Endodermal cell (in vitro differentiated cells): ENCODE measurements around the gene FAM210A. TPM values are rescaled to one million over a fixed set of nuclear protein-coding genes. Genes with fewer than 3 reads are reported as not detected.
"Not testable (repeated sequence)": the region's sequence is repeated elsewhere in the genome, so short reads cannot be mapped to it uniquely, and the experiment has no call there.

Experiments used
- DNase-seq: peaks from one replicate; pipeline ENCODE4 v3.0.0-alpha.2; 2017
- H3K27ac ChIP-seq: 2 replicates; pipeline ENCODE4 v1.5.1; 2013; ENCODE audit warnings: mild to moderate bottlenecking, low read depth, low read length, moderate library complexity
- H3K27me3 ChIP-seq: 2 replicates; pipeline ENCODE4 v1.6.1; 2013; ENCODE audit warnings: mild to moderate bottlenecking, low read length, moderate library complexity; ENCODE audit not compliant: insufficient read depth, control insufficient read depth, poor library complexity, severe bottlenecking
- H3K36me3 ChIP-seq: 2 replicates; pipeline ENCODE4 v1.7.0; 2013; ENCODE audit warnings: mild to moderate bottlenecking, low read length, moderate library complexity; ENCODE audit not compliant: control insufficient read depth, insufficient read depth
- H3K4me1 ChIP-seq: one replicate; pipeline ENCODE4 v1.7.0; 2013; ENCODE audit warnings: low read length; ENCODE audit not compliant: control insufficient read depth, insufficient read depth
- H3K4me3 ChIP-seq: 2 replicates; pipeline ENCODE4 v1.5.1; 2013; ENCODE audit warnings: mild to moderate bottlenecking, low read length, moderate library complexity
- H3K9ac ChIP-seq: 2 replicates; pipeline ENCODE4 v1.6.1; 2013; ENCODE audit warnings: mild to moderate bottlenecking, low read length, moderate library complexity; ENCODE audit not compliant: poor library complexity, severe bottlenecking; ENCODE audit errors: extremely low read depth
- H3K9me3 ChIP-seq: 2 replicates; pipeline ENCODE4 v1.6.1; 2013; ENCODE audit warnings: mild to moderate bottlenecking, low read length, moderate library complexity; ENCODE audit not compliant: control insufficient read depth
- H3K27ac Mint-ChIP-seq: 2 replicates; pipeline ENCODE4 v1.8.0; 2020; ENCODE audit warnings: mixed read lengths
- H3K27me3 Mint-ChIP-seq: 2 replicates; pipeline ENCODE4 v1.8.0; 2021; ENCODE audit warnings: mild to moderate bottlenecking, mixed read lengths; ENCODE audit not compliant: insufficient read depth
- H3K36me3 Mint-ChIP-seq: 2 replicates; pipeline ENCODE4 v1.8.0; 2020; ENCODE audit warnings: low read depth, mixed read lengths
- H3K4me1 Mint-ChIP-seq: 2 replicates; pipeline ENCODE4 v1.8.0; 2020; ENCODE audit warnings: mixed read lengths
- H3K4me3 Mint-ChIP-seq: 2 replicates; pipeline ENCODE4 v1.8.0; 2020; ENCODE audit warnings: mild to moderate bottlenecking, moderate library complexity, mixed read lengths
- H3K9me3 Mint-ChIP-seq: 2 replicates; pipeline ENCODE4 v1.8.0; 2020; ENCODE audit warnings: mild to moderate bottlenecking, mixed read lengths
- WGBS, 2 experiments: methylation state at CpG; one replicate each; pipeline versions ENCODE4 v1.1.5 to v1.1.7; 2013; ENCODE audit warnings: missing lambda C conversion rate in 2 of 2, mixed read lengths in 1 of 2; ENCODE audit not compliant: insufficient coverage in 1 of 2, insufficient read length in 1 of 2; 5-methylcytosine and 5-hydroxymethylcytosine counted together
- total RNA-seq, 2 donors: library from RNA; stranded (reverse); fragmentation: NEBNext Ultra II Directional in 1 of 2; extraction: Animal tissue kit (Norgen Biotek cat#: 25700) in 1 of 2; gene quantifications; 2 replicates in 1 of 2; 3 replicates in 1 of 2; pipeline ENCODE4 v1.2.1, GENCODE V29; 2021
- TF ChIP-seq, protein P1 (sequence below): fragments of 200-600 bp; sonication (generic); conservative IDR thresholded peaks from 2 replicates; pipeline ENCODE4 v1.5.0; 2021; ENCODE audit warnings: antibody characterized with exemption, mild to moderate bottlenecking

The FAM210A gene
- total RNA-seq, 2 donors from 2014 or later: 23.2 to 27.0 TPM

DNA sequence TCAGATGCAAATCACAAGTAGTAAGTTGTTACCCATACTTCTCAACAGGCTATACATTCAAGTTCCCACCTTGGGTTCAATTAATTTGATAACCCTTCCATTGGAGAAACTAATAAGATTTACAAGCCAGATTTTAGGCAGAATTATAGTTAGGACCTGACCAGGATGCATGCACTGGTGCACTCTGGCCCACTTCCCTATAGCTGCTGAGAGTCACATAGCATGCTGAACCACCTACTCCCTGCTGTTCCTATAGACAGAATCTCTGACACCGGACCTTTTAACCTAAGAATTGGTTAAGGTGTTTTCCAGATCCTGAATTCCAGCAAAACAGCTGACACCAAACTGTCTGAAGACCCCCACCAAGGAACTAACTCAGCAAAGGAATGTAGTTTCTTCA lies 26.2 kb downstream of the FAM210A start:
- H3K4me1 ChIP-seq: no peaks in the 10 kb centered on the region
- H3K4me3 ChIP-seq: peak overlapping the region; percentile 64
- no peak overlapping the region for H3K4me3 Mint-ChIP-seq
- peaks cover 66% of the 10 kb centered on the region for H3K36me3 Mint-ChIP-seq
- no peak overlapping the region for H3K9ac ChIP-seq
- H3K4me1 Mint-ChIP-seq: no peaks in the 10 kb centered on the region
- TF ChIP-seq, protein P1, sequence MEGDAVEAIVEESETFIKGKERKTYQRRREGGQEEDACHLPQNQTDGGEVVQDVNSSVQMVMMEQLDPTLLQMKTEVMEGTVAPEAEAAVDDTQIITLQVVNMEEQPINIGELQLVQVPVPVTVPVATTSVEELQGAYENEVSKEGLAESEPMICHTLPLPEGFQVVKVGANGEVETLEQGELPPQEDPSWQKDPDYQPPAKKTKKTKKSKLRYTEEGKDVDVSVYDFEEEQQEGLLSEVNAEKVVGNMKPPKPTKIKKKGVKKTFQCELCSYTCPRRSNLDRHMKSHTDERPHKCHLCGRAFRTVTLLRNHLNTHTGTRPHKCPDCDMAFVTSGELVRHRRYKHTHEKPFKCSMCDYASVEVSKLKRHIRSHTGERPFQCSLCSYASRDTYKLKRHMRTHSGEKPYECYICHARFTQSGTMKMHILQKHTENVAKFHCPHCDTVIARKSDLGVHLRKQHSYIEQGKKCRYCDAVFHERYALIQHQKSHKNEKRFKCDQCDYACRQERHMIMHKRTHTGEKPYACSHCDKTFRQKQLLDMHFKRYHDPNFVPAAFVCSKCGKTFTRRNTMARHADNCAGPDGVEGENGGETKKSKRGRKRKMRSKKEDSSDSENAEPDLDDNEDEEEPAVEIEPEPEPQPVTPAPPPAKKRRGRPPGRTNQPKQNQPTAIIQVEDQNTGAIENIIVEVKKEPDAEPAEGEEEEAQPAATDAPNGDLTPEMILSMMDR: no peak
- no peaks in the 10 kb centered on the region for H3K27me3 Mint-ChIP-seq
- DNase-seq: no peak
- 100% methylated on average over 1 of the region's 1 CpG; no CpG with 5 or more reads in 1 of the 2 experiments for WGBS, 2 experiments
- peaks cover 17% of the 10 kb centered on the region for H3K36me3 ChIP-seq
- no peaks in the 10 kb centered on the region for H3K27me3 ChIP-seq
- H3K27ac ChIP-seq: no peak overlapping the region
- H3K27ac Mint-ChIP-seq: no peak overlapping the region
- H3K9me3 ChIP-seq: peaks cover 89% of the 10 kb centered on the region
- peaks cover 84% of the 10 kb centered on the region for H3K9me3 Mint-ChIP-seq

DNA sequence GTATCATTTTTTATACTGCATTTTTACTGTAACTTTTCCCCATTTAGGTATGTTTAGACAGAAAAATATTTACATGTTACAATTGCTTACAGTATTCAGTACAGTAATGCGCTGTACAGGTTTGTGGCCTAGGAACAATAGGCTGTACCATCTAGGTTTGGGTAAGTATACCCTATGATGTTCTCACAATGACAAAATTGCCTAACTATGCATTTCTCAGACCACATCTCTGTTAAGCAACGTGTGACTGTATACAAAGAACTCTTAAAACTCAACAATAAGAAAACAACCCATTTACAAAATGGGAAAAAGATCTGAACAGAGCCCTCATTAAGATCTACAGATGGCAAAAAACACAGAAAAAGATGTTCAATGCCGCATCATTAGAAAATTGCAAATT lies 29.4 kb downstream of the FAM210A start:
- Histone ChIP-seq H3K9ac (no peak overlapping the region), H3K36me3 (peaks cover 13% of the 10 kb centered on the region), H3K9me3 (peaks cover 57% of the 10 kb centered on the region), H3K4me1 (no peaks in the 10 kb centered on the region), H3K27me3 (no peaks in the 10 kb centered on the region), H3K27ac (no peak overlapping the region), H3K4me3 (peak overlapping the region; percentile 49)
- Mint-ChIP-seq H3K27me3 (no peaks in the 10 kb centered on the region), H3K4me1 (no peaks in the 10 kb centered on the region), H3K4me3 (no peak overlapping the region), H3K36me3 (peaks cover 62% of the 10 kb centered on the region), H3K27ac (no peak overlapping the region), H3K9me3 (peaks cover 87% of the 10 kb centered on the region)
- TF ChIP-seq, protein P1: no peak
- WGBS, 2 experiments: 96% methylated on average over 3 of the region's 3 CpGs; no CpG with 5 or more reads in 1 of the 2 experiments
- no peak for DNase-seq

DNA sequence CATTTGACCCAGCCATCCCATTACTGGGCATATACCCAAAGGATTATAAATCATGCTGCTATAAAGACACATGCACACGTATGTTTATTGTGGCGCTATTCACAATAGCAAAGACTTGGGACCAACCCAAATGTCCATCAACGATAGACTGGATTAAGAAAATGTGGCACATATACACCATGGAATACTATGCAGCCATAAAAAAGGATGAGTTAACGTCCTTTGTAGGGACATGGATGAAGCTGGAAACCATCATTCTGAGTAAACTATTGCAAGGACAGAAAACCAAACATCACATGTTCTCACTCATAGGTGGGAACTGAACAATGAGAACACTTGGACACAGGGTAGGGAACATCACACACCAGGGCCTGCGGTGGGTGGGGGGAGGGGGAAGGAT lies 31.0 kb downstream of the FAM210A start:
- not testable (repeated sequence) for H3K36me3 ChIP-seq, H3K27ac ChIP-seq, DNase-seq, H3K4me3 Mint-ChIP-seq, H3K9ac ChIP-seq, H3K27me3 Mint-ChIP-seq, H3K27me3 ChIP-seq, H3K4me1 ChIP-seq, H3K4me1 Mint-ChIP-seq, H3K27ac Mint-ChIP-seq, H3K4me3 ChIP-seq
- 92% methylated on average over 4 of the region's 5 CpGs; no CpG with 5 or more reads in 1 of the 2 experiments for WGBS, 2 experiments
- peaks cover 41% of the 10 kb centered on the region for H3K9me3 ChIP-seq
- Mint-ChIP-seq H3K36me3 (peaks cover 60% of the 10 kb centered on the region), H3K9me3 (peaks cover 86% of the 10 kb centered on the region)

DNA sequence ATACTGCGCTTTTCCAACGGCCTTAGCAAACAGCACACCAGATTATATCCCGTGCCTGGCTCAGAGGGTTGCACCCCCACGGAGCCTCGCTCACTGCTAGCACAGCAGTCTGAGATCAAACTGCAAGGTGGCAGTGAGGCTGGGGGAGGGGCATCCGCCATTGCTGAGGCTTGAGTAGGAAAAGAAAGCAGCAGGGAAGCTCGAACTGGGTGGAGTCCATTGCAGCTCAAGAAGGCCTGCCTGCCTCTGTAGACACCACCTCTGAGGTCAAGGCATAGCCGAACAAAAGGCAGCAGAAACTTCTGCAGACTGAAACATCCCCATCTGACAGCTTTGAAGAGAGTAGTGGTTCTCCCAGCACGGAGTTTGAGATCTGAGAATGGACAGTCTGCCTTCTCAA lies 36.3 kb downstream of the FAM210A start:
- peaks cover 56% of the 10 kb centered on the region for H3K36me3 Mint-ChIP-seq
- peaks cover 14% of the 10 kb centered on the region for H3K36me3 ChIP-seq
- WGBS, 2 experiments: 94 to 100% methylated on average over 5 to 9 of the region's 9 CpGs
- H3K27me3 ChIP-seq, H3K4me3 ChIP-seq, H3K27ac ChIP-seq, H3K27me3 Mint-ChIP-seq, H3K9ac ChIP-seq, DNase-seq, H3K4me1 ChIP-seq, H3K27ac Mint-ChIP-seq, H3K4me3 Mint-ChIP-seq: not testable (repeated sequence)
- peaks cover 84% of the 10 kb centered on the region for H3K9me3 Mint-ChIP-seq
- H3K9me3 ChIP-seq: peaks cover 45% of the 10 kb centered on the region
- peaks cover 29% of the 10 kb centered on the region for H3K4me1 Mint-ChIP-seq
